HepG2 (cell line): ENCODE results near the gene UQCC5. TPM values are rescaled to one million over a fixed set of nuclear protein-coding genes. Genes with fewer than 3 reads are reported as not detected.

Experiments
- ATF7 ChIP-seq, 2 experiments: fragments of 450-650 bp in 1 of 2; sonication (generic) in 1 of 2; formaldehyde crosslinking in 1 of 2; IDR thresholded peaks; 2 replicates each; pipeline versions ENCODE4 v1.4.0 to v1.6.1; 2016 to 2020; ENCODE audit warnings: antibody characterized with exemption in 1 of 2, mild to moderate bottlenecking in 1 of 2, missing genetic modification reagents in 1 of 2
- BRD4 ChIP-seq: sonication (generic); formaldehyde crosslinking; IDR thresholded peaks from 2 replicates; pipeline ENCODE4 v1.4.0; 2020; ENCODE audit warnings: missing genetic modification reagents
- IRX3 ChIP-seq: sonication (generic); formaldehyde crosslinking; IDR thresholded peaks from 2 replicates; pipeline ENCODE4 v1.8.1; 2023; ENCODE audit warnings: mild to moderate bottlenecking, low read depth, missing genetic modification reagents, borderline replicate concordance
- KLF13 ChIP-seq: sonication (generic); formaldehyde crosslinking; IDR thresholded peaks from 2 replicates; pipeline ENCODE4 v1.4.0; 2020; ENCODE audit warnings: mild to moderate bottlenecking, missing genetic modification reagents
- PHF8 ChIP-seq: sonication (generic); formaldehyde crosslinking; IDR thresholded peaks from 2 replicates; pipeline ENCODE4 v1.5.0; 2020; ENCODE audit warnings: missing genetic modification reagents
- SALL2 ChIP-seq: sonication (generic); formaldehyde crosslinking; IDR thresholded peaks from 2 replicates; pipeline ENCODE4 v1.8.1; 2023; ENCODE audit warnings: mild to moderate bottlenecking, missing genetic modification reagents, inconsistent platforms
- SMARCE1 ChIP-seq: fragments of 450-650 bp; IDR thresholded peaks from 2 replicates; pipeline ENCODE4 v1.6.1; 2017; ENCODE audit warnings: borderline replicate concordance
- ZFP82 ChIP-seq: sonication (generic); formaldehyde crosslinking; IDR thresholded peaks from 2 replicates; pipeline ENCODE4 v1.5.1; 2020; ENCODE audit warnings: mild to moderate bottlenecking, missing genetic modification reagents, borderline replicate concordance
- ZMYM4 ChIP-seq: sonication (generic); formaldehyde crosslinking; IDR thresholded peaks from 2 replicates; pipeline ENCODE4 v1.8.1; 2023; ENCODE audit warnings: mild to moderate bottlenecking, missing genetic modification reagents
- ZNF329 ChIP-seq: sonication (generic); formaldehyde crosslinking; IDR thresholded peaks from 2 replicates; pipeline ENCODE4 v1.9.0; 2021; ENCODE audit warnings: low read depth, mild to moderate bottlenecking, missing genetic modification reagents
- ZNF460 ChIP-seq: sonication (generic); formaldehyde crosslinking; IDR thresholded peaks from 2 replicates; pipeline ENCODE4 v1.5.1; 2020; ENCODE audit warnings: missing genetic modification reagents, mild to moderate bottlenecking, borderline replicate concordance
- polyA plus RNA-seq, 8 experiments: library from polyadenylated mRNA; depleted of rRNA in 3 of 8; stranded (reverse) in 7 of 8; unstranded in 1 of 8; fragments of >200 nt; fragmentation: Illumina TruSeq in 4 of 8; extraction: Trizol in 4 of 8; gene quantifications; 2 replicates each; pipeline versions ENCODE4 v1.2.1 to v1.2.3, GENCODE V29; 2011 to 2016; ENCODE audit warnings: low read depth in 4 of 8, missing spikeins in 1 of 8, mixed read lengths in 1 of 8; ENCODE audit not compliant: insufficient read depth in 1 of 8
- total RNA-seq, 5 experiments: library from RNA; depleted of rRNA; stranded (reverse); fragments of >200 nt; fragmentation: Illumina TruSeq; extraction: Trizol; gene quantifications; 2 replicates each; pipeline ENCODE4 v1.2.3, GENCODE V29; 2016; ENCODE audit warnings: low read depth in 1 of 5
- TF ChIP-seq, protein P1 (sequence below), 2 experiments: fragments of 450-650 bp in 1 of 2; sonication (generic) in 1 of 2; formaldehyde crosslinking in 1 of 2; IDR thresholded peaks; 2 replicates each; pipeline versions ENCODE4 v1.6.1 to v1.8.0; 2016 to 2022; ENCODE audit warnings: antibody characterized with exemption in 1 of 2, mild to moderate bottlenecking in 1 of 2, missing genetic modification reagents in 1 of 2
- TF ChIP-seq, protein P2 (sequence below): sonication (generic); formaldehyde crosslinking; IDR thresholded peaks from 2 replicates; pipeline ENCODE4 v1.8.0; 2022; ENCODE audit warnings: mild to moderate bottlenecking, missing genetic modification reagents, moderate library complexity
- TF ChIP-seq, protein P3 (sequence below): sonication (generic); formaldehyde crosslinking; IDR thresholded peaks from 2 replicates; pipeline ENCODE4 v1.4.0; 2020; ENCODE audit warnings: missing genetic modification reagents, low read depth, mild to moderate bottlenecking, borderline replicate concordance
- TF ChIP-seq, protein P4 (sequence below): sonication (generic); formaldehyde crosslinking; IDR thresholded peaks from 2 replicates; pipeline ENCODE4 v1.8.0; 2022; ENCODE audit warnings: missing genetic modification reagents, mild to moderate bottlenecking, borderline replicate concordance

UQCC5 gene
- total and polyA plus RNA-seq, 2 of the 13 experiments (the other 11 are each of a cell fraction or from before 2014, with no cell fraction given): 15.4 to 29.5 TPM

DNA sequence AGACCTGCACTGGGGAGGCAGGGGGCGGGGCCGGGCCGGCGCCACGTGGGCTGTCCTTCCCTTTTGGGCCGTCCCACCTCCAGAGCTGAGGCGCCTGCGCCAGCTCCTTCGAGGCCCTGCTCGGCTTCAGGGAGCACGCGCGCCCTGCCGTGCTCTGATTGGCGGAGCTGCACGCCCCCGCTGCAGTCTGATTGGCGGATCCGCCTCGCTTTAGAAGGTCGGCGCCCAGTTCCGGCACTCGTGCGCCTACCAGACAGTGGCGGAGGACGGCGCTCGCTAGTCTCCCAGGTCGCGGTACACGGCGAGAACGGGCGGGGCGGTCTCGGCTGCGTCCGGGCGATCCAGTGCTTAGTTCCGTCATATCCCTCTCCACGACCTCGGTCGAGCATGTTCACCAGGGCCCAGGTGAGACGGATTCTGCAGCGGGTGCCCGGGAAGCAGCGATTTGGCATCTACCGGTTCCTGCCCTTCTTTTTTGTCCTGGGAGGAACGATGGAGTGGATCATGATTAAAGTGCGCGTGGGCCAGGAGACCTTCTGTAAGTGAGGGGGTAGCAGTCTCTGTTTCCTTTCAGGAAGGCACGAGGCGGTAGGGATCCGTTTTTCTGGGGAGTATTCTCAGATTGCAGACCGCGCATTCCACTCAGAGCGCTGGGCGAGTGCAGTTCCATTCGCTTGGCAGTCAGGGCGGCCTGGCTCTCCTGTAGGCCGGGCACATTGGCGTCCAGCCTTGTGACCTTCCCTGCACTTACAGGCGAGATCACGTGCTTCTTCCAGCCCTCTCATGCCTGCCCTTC is at the start of gene UQCC5 (continued):
- TF ChIP-seq, protein P1, sequence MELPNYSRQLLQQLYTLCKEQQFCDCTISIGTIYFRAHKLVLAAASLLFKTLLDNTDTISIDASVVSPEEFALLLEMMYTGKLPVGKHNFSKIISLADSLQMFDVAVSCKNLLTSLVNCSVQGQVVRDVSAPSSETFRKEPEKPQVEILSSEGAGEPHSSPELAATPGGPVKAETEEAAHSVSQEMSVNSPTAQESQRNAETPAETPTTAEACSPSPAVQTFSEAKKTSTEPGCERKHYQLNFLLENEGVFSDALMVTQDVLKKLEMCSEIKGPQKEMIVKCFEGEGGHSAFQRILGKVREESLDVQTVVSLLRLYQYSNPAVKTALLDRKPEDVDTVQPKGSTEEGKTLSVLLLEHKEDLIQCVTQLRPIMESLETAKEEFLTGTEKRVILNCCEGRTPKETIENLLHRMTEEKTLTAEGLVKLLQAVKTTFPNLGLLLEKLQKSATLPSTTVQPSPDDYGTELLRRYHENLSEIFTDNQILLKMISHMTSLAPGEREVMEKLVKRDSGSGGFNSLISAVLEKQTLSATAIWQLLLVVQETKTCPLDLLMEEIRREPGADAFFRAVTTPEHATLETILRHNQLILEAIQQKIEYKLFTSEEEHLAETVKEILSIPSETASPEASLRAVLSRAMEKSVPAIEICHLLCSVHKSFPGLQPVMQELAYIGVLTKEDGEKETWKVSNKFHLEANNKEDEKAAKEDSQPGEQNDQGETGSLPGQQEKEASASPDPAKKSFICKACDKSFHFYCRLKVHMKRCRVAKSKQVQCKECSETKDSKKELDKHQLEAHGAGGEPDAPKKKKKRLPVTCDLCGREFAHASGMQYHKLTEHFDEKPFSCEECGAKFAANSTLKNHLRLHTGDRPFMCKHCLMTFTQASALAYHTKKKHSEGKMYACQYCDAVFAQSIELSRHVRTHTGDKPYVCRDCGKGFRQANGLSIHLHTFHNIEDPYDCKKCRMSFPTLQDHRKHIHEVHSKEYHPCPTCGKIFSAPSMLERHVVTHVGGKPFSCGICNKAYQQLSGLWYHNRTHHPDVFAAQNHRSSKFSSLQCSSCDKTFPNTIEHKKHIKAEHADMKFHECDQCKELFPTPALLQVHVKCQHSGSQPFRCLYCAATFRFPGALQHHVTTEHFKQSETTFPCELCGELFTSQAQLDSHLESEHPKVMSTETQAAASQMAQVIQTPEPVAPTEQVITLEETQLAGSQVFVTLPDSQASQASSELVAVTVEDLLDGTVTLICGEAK (IDR thresholded peaks at IDR 0.05): no peak
- TF ChIP-seq, protein P1 (CRISPR knock-in tag; IDR thresholded peaks at IDR 0.05): peak; percentile 61
- TF ChIP-seq IRX3 (CRISPR knock-in tag) (peak; percentile 29; the same call in 1 of the 2 replicates), ZNF329 (CRISPR knock-in tag) (no peak), ATF7 (IDR thresholded peaks at IDR 0.05) (no peak), ATF7 (CRISPR knock-in tag; IDR thresholded peaks at IDR 0.05) (no peak), BRD4 (CRISPR knock-in tag) (0 out of 2 replicates have a peak, but pooled peaks have one; percentile 13), KLF13 (CRISPR knock-in tag) (no peak), PHF8 (peak; percentile 87), SALL2 (no peak; the same call in 1 of the 2 replicates), SMARCE1 (no peak), ZNF460 (CRISPR knock-in tag) (no peak; the same call in 1 of the 2 replicates), ZFP82 (CRISPR knock-in tag) (peak; percentile 77; the same call in 1 of the 2 replicates), ZMYM4 (peak; percentile 82; the same call in 1 of the 2 replicates)
- TF ChIP-seq, protein P2, sequence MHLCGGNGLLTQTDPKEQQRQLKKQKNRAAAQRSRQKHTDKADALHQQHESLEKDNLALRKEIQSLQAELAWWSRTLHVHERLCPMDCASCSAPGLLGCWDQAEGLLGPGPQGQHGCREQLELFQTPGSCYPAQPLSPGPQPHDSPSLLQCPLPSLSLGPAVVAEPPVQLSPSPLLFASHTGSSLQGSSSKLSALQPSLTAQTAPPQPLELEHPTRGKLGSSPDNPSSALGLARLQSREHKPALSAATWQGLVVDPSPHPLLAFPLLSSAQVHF (CRISPR knock-in tag): no peak
- TF ChIP-seq, protein P3, sequence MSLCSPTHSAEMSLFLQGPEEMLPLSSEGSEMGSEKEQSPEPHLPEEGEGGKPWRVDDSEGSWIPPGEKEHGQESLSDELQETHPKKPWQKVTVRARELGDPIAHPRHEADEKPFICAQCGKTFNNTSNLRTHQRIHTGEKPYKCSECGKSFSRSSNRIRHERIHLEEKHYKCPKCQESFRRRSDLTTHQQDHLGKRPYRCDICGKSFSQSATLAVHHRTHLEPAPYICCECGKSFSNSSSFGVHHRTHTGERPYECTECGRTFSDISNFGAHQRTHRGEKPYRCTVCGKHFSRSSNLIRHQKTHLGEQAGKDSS (CRISPR knock-in tag): peak; percentile 39; the same call in 1 of the 2 replicates
- TF ChIP-seq, protein P4, sequence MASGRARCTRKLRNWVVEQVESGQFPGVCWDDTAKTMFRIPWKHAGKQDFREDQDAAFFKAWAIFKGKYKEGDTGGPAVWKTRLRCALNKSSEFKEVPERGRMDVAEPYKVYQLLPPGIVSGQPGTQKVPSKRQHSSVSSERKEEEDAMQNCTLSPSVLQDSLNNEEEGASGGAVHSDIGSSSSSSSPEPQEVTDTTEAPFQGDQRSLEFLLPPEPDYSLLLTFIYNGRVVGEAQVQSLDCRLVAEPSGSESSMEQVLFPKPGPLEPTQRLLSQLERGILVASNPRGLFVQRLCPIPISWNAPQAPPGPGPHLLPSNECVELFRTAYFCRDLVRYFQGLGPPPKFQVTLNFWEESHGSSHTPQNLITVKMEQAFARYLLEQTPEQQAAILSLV: peak; percentile 58; the same call in 1 of the 2 replicates
